CD14-positive monocyte (primary cell): ENCODE measurements around the gene PCSK4. TPM values are rescaled to one million over a fixed set of nuclear protein-coding genes. Genes with fewer than 3 reads are reported as not detected.
"Not testable (repeated sequence)": the region's sequence is repeated elsewhere in the genome, so short reads cannot be mapped to it uniquely, and the experiment has no call there.

Experiments used
- DNase-seq, 3 donors: peaks; one replicate each; pipeline ENCODE4 v3.0.0-alpha.2; 2011 to 2022
- H2AFZ ChIP-seq: 2 replicates; pipeline ENCODE4 v1.6.0; 2012; ENCODE audit warnings: mild to moderate bottlenecking, low read depth, low read length, inconsistent platforms; ENCODE audit not compliant: insufficient read depth, poor library complexity, severe bottlenecking
- H3K27ac ChIP-seq, 2 donors: 1 replicate in 1 of 2; 2 replicates in 1 of 2; pipeline ENCODE4 v1.5.1; 2012 to 2013; ENCODE audit warnings: low read length in 2 of 2, control low read depth in 1 of 2, inconsistent platforms in 1 of 2, low read depth in 1 of 2, mild to moderate bottlenecking in 1 of 2
- H3K27me3 ChIP-seq, 2 donors: one replicate each; pipeline versions ENCODE4 v1.6.0 to v1.6.1; 2011 to 2013; ENCODE audit warnings: low read length in 2 of 2; ENCODE audit not compliant: control insufficient read depth in 2 of 2, insufficient read depth in 2 of 2
- H3K36me3 ChIP-seq, 2 donors: replicated peaks in 1 of 2; 1 replicate in 1 of 2; 2 replicates in 1 of 2; pipeline versions ENCODE4 v1.5.1 to v1.6.1; 2012 to 2013; ENCODE audit warnings: low read length in 2 of 2, control low read depth in 1 of 2, inconsistent platforms in 1 of 2, mild to moderate bottlenecking in 1 of 2; ENCODE audit not compliant: insufficient read depth in 2 of 2, control insufficient read depth in 1 of 2
- H3K4me1 ChIP-seq, 2 donors: 1 replicate in 1 of 2; 2 replicates in 1 of 2; pipeline versions ENCODE4 v1.5.1 to v1.6.1; 2012 to 2013; ENCODE audit warnings: low read length in 2 of 2, control low read depth in 1 of 2, inconsistent platforms in 1 of 2, mild to moderate bottlenecking in 1 of 2, moderate library complexity in 1 of 2; ENCODE audit not compliant: insufficient read depth in 2 of 2, control insufficient read depth in 1 of 2
- H3K4me2 ChIP-seq: replicated peaks from 2 replicates; pipeline ENCODE3; 2012; ENCODE audit warnings: low read length, moderate library complexity, mild to moderate bottlenecking; ENCODE audit not compliant: poor library complexity, severe bottlenecking; ENCODE audit errors: extremely low read depth
- H3K4me3 ChIP-seq, 3 experiments: fragments of 200-600 bp in 1 of 3; sonication (generic) in 1 of 3; replicated peaks in 1 of 3; 1 replicate in 2 of 3; 2 replicates in 1 of 3; pipeline ENCODE4 v1.5.1; 2011 to 2013; ENCODE audit warnings: low read length in 3 of 3, mild to moderate bottlenecking in 3 of 3, control low read depth in 2 of 3, low read depth in 2 of 3, inconsistent platforms in 1 of 3, moderate library complexity in 1 of 3
- H3K79me2 ChIP-seq: 2 replicates; pipeline ENCODE4 v1.6.0; 2012; ENCODE audit warnings: mild to moderate bottlenecking, control low read depth, inconsistent platforms, low read length, moderate library complexity; ENCODE audit not compliant: insufficient read depth
- H3K9ac ChIP-seq: 2 replicates; pipeline ENCODE4 v1.6.0; 2017; ENCODE audit warnings: low read length, mild to moderate bottlenecking; ENCODE audit not compliant: insufficient read depth, poor library complexity, severe bottlenecking
- H3K9me3 ChIP-seq, 2 donors: replicated peaks in 1 of 2; 1 replicate in 1 of 2; 2 replicates in 1 of 2; pipeline versions ENCODE4 v1.5.1 to v1.6.1; 2012 to 2013; ENCODE audit warnings: low read length in 2 of 2, control low read depth in 1 of 2; ENCODE audit not compliant: control insufficient read depth in 1 of 2, insufficient read depth in 1 of 2
- H4K20me1 ChIP-seq: 2 replicates; pipeline ENCODE4 v1.6.0; 2012; ENCODE audit warnings: mild to moderate bottlenecking, low read length, control low read depth, moderate library complexity; ENCODE audit not compliant: insufficient read depth
- H3K27ac Mint-ChIP-seq, 7 donors: one replicate each; pipeline ENCODE4 v1.8.0; 2020; ENCODE audit warnings: mild to moderate bottlenecking in 7 of 7, mixed read lengths in 7 of 7, moderate library complexity in 6 of 7, inconsistent platforms in 2 of 7
- H3K27me3 Mint-ChIP-seq, 3 donors: one replicate each; pipeline ENCODE4 v1.8.0; 2021 to 2022; ENCODE audit warnings: low read depth in 3 of 3, mild to moderate bottlenecking in 3 of 3, mixed read lengths in 3 of 3, moderate library complexity in 3 of 3, inconsistent platforms in 1 of 3
- H3K36me3 Mint-ChIP-seq, 2 donors: one replicate each; pipeline ENCODE4 v1.8.0; 2020; ENCODE audit warnings: mixed read lengths in 2 of 2, inconsistent platforms in 1 of 2, mild to moderate bottlenecking in 1 of 2
- H3K4me1 Mint-ChIP-seq: one replicate; pipeline ENCODE4 v1.8.0; 2020; ENCODE audit warnings: mild to moderate bottlenecking, mixed read lengths
- H3K4me3 Mint-ChIP-seq, 2 donors: one replicate each; pipeline ENCODE4 v1.8.0; 2020; ENCODE audit warnings: mild to moderate bottlenecking in 2 of 2, mixed read lengths in 2 of 2, moderate library complexity in 1 of 2
- H3K9me3 Mint-ChIP-seq, 7 donors: one replicate each; pipeline ENCODE4 v1.8.0; 2020 to 2022; ENCODE audit warnings: mixed read lengths in 7 of 7, mild to moderate bottlenecking in 6 of 7, moderate library complexity in 6 of 7, inconsistent platforms in 2 of 7
- CTCF ChIP-seq: fragments of 200-600 bp; IDR thresholded peaks from one replicate; pipeline ENCODE4 v1.8.0; 2022; ENCODE audit warnings: antibody characterized with exemption, mild to moderate bottlenecking
- WGBS: methylation state at CpG from one replicate; pipeline ENCODE4 v1.1.5; 2013; ENCODE audit warnings: missing lambda C conversion rate; ENCODE audit not compliant: insufficient coverage; 5-methylcytosine and 5-hydroxymethylcytosine counted together
- intact Hi-C, 2 donors: fragments of 100-400 bp; cut with micrococcal nuclease; formaldehyde crosslinking; loops; one replicate each; pipeline versions ENCODE4 v1.15.0 to v1.15.1; 2023
- polyA plus RNA-seq, 3 donors: library from polyadenylated mRNA; depleted of rRNA in 1 of 3; unstranded in 2 of 3; stranded (reverse) in 1 of 3; fragments of 300-500 nt in 2 of 3; fragments of >200 nt in 1 of 3; fragmentation: Illumina TruSeq in 2 of 3; gene quantifications; 1 replicate in 2 of 3; 2 replicates in 1 of 3; pipeline ENCODE4 v1.2.3, GENCODE V29; 2012 to 2021

PCSK4 gene
- polyA plus RNA-seq, 3 donors = 0.34 to 1.0 TPM; not detected in 1

- Histone ChIP-seq H2AFZ (no peak overlapping the region), H3K27ac (no peak overlapping the region), H4K20me1 (no peaks in the 10 kb centered on the region), H3K9ac (no peak overlapping the region), H3K4me1 (no peaks in the 10 kb centered on the region), H3K79me2 (no peaks in the 10 kb centered on the region), H3K36me3 (no peaks in the 10 kb centered on the region), H3K4me2 (no peak overlapping the region), H3K9me3 (no peaks in the 10 kb centered on the region), H3K4me3 (no peak overlapping the region), H3K27me3 (peaks cover 0 to 7% of the 10 kb centered on the region in 2 donors)
- no peak for DNase-seq
- no peak for TF ChIP-seq CTCF
- intact Hi-C loops = no loop called here
- Mint-ChIP-seq H3K4me3 (no peak overlapping the region), H3K27me3 (peaks cover 23 to 42% (median 24%) of the 10 kb centered on the region in 3 donors), H3K27ac (no peak overlapping the region), H3K9me3 (peaks cover 0 to 11% (median 4%) of the 10 kb centered on the region in 7 donors), H3K4me1 (no peaks in the 10 kb centered on the region), H3K36me3 (no peaks in the 10 kb centered on the region)
- 70% methylated on average over 13 of the region's 15 CpGs for WGBS
Observed at GRCh38 chr19:1538978-1539377, 48.8 kb upstream of the PCSK4 start.

GRCh38 chr19:1535699-1536098, 45.5 kb upstream of the PCSK4 start:
- H3K27ac ChIP-seq, H3K4me3 Mint-ChIP-seq, intact Hi-C loops, H3K27ac Mint-ChIP-seq, H3K4me1 ChIP-seq, H3K4me3 ChIP-seq, H3K36me3 Mint-ChIP-seq, H3K9me3 Mint-ChIP-seq, H3K4me1 Mint-ChIP-seq, H3K27me3 ChIP-seq, H3K9me3 ChIP-seq, H3K4me2 ChIP-seq, H3K36me3 ChIP-seq, H4K20me1 ChIP-seq, H2AFZ ChIP-seq, H3K79me2 ChIP-seq, DNase-seq, H3K9ac ChIP-seq: not testable (repeated sequence)
- peaks cover 14 to 31% (median 18%) of the 10 kb centered on the region in 3 donors for H3K27me3 Mint-ChIP-seq
- 99% methylated on average over 4 of the region's 7 CpGs for WGBS
